Brain microvascular endothelial cell (primary cell): ENCODE measurements around the gene LIN37.

Source experiments
- DNase-seq: peaks from one replicate; pipeline ENCODE4 v3.0.0-alpha.2; 2020
- H3K27ac ChIP-seq: fragments of 250-450 bp; sonication (Bioruptor Pico); 2 replicates; pipeline ENCODE4 v1.5.1; 2020; ENCODE audit warnings: mild to moderate bottlenecking, moderate library complexity
- H3K27me3 ChIP-seq: fragments of 250-450 bp; sonication (Bioruptor Pico); replicated peaks from 2 replicates; pipeline ENCODE4 v1.5.1; 2020; ENCODE audit warnings: mild to moderate bottlenecking
- H3K36me3 ChIP-seq: fragments of 250-450 bp; sonication (Bioruptor Pico); replicated peaks from 2 replicates; pipeline ENCODE4 v1.5.1; 2020; ENCODE audit warnings: mild to moderate bottlenecking
- H3K4me3 ChIP-seq: 2 replicates; pipeline ENCODE4 v1.5.1; 2011; ENCODE audit warnings: low read depth, mild to moderate bottlenecking, control low read depth, low read length, moderate library complexity
- CTCF ChIP-seq: IDR thresholded peaks from 2 replicates; pipeline ENCODE4 v1.5.1; 2011; ENCODE audit warnings: low read depth, mild to moderate bottlenecking, moderate library complexity, low read length, control low read depth, inconsistent platforms; ENCODE audit errors: missing control alignments
- in situ Hi-C: cut with HindIII; loops from 2 replicates; pipeline ENCODE4 v1.10.0; 2017; ENCODE audit warnings: low sequenced_read_pairs, low pct_ligation_motif_present

LIN37 gene

GRCh38 chr19:35753634-35754369 is 5.4 kb downstream of the LIN37 start:
- Histone ChIP-seq H3K4me3 (no peak overlapping the region), H3K36me3 (peaks cover 21% of the 10 kb centered on the region), H3K27ac (no peak overlapping the region), H3K27me3 (no peaks in the 10 kb centered on the region)
- no peak for DNase-seq
- no peak for TF ChIP-seq CTCF
- in situ Hi-C loops = no loop called here

GRCh38 chr19:35754370-35755130 is 6.2 kb downstream of the LIN37 start:
- no peaks in the 10 kb centered on the region for H3K27me3 ChIP-seq
- H3K4me3 ChIP-seq = no peak overlapping the region
- no peak overlapping the region for H3K27ac ChIP-seq
- no peak for TF ChIP-seq CTCF
- peaks cover 21% of the 10 kb centered on the region for H3K36me3 ChIP-seq
- in situ Hi-C loops = no loop called here
- DNase-seq = no peak

GRCh38 chr19:35755131-35755549 is 6.8 kb downstream of the LIN37 start:
- H3K27me3 ChIP-seq = no peaks in the 10 kb centered on the region
- H3K27ac ChIP-seq = peak overlapping the region; percentile 88
- peaks cover 21% of the 10 kb centered on the region for H3K36me3 ChIP-seq
- in situ Hi-C loops = no loop called here
- H3K4me3 ChIP-seq = peak overlapping the region; percentile 98
- TF ChIP-seq CTCF = no peak
- no peak for DNase-seq

- peaks cover 24% of the 10 kb centered on the region for H3K36me3 ChIP-seq
- DNase-seq = peak; percentile 26
Measured at GRCh38 chr19:35755550-35756376, 7.4 kb downstream of the LIN37 start.

More at GRCh38 chr19:35755550-35756376, 7.4 kb downstream of the LIN37 start:
- H3K27ac ChIP-seq = peak overlapping the region; percentile 88
- in situ Hi-C loops = no loop called here
- no peaks in the 10 kb centered on the region for H3K27me3 ChIP-seq
- H3K4me3 ChIP-seq = peak overlapping the region; percentile 98
- no peak for TF ChIP-seq CTCF
